Measurements from ENCODE around the gene FAM193A.
"Not testable (repeated sequence)": the region's sequence is repeated elsewhere in the genome, so short reads cannot be mapped to it uniquely, and the experiment has no call there.

FAM193A gene

DNA sequence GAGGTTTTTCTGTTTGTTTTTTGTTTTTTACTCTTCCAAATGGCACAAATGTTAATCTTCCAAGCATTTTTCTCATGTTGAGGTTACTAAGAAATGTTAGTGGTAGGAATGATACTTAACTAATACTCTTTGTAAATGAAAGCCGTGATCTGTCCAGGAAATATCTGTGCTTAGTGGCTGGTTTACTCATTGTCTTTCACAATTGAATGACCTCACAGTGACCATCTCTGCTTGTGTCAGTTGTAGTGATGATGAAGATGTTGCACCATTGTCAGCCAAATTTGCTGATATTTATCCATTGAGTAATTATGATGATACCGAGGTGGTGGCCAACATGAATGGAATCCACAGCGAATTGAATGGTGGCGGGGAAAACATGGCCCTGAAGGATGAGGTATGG, 126.2 kb downstream of the FAM193A start:
- no peak for DNase-seq

DNA sequence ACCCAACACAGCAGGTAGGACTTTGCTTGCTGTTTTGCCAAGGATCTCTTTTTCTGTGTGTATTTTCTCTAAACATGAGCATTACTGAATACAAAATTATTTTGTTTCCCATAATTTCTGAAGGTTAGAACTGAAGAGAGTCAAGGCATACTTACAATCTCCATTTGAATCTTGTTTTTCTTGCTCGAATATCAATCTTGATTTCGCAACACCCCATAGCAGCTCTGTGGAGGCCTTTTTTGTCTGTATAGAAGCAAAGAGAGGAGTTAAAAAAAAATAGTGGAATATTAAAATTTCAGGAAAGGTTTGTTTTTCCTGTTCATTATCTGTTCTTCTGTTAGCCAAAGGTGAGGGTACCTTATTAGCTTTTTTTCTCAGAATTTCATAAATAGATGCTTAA, 126.8 kb downstream of the FAM193A start:
- DNase-seq = no peak

DNA sequence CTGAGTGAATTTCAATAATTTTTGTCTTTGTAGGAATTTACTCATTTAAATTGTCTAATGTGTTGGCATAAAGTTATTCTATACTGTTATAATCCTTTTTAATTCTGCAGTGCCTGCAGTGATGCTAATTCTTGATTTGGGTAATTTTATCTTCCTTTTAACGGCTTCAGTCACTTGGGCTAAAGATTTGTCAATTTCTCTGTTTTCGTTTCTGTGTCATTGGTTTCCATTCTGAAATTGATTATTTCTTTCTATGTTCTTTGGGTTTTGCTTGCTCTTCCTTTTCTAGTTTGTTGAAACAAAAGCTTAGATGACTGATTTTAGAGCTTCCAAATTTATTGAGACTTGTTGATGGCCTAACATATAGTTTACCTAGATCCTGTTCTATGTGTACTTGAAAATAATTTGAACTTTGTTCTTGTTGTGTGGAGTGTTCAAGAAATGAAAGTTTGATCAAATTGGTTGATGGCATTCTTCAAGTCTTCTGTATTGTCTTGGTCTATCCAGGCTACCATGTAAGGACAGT, 130.3 kb downstream of the FAM193A start:
- DNase-seq = no peak

DNA sequence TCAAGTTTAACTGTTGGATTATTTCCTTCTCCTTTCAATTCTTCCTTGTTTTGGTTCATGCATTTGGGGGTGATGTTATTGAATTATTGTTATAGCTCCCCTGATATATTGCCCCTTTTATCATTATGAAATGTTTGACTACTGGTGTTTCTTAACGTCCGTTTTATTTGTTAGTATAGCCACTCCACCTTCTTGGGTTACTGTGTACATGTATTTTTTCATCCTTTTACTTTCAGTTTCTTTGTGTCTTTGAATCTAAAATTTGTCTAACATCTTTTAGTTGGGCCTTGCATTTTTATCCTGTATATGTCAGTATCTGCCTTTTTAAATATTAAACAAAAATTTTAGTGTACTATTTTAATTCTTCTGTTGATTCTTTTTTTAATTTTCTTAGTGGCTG, 131.0 kb downstream of the FAM193A start:
- no peak for DNase-seq

DNA sequence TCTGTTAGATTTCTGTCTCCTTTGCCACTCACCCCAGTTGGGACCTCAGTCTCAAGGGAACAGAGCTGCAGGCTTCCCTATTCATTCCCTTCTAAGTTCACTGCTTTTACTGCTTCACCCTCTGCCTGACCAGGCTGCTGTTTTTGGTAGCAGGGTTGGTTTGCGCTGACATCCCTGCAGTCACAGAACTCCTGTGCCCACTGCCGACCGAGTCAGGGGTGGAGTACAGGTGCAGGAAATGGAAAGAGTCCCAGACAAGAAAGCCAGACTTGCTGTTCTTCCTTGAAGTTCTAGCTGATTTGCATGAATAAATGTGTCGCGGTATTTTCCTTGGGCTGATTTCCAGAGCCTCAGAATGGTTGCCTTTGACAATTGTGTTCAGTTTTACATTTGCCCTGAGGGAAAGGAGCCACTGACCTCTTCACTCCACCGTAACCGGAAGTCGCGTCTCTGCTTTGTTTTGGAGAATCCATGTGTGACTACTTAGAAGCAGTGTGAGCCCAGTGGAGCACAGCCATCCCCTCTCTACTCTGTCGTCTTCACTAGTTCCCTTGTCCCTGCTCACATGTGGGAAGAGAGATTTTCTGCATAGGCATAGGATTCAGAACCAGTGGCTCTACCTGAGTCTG, 134.9 kb downstream of the FAM193A start:
- DNase-seq = no peak

DNA sequence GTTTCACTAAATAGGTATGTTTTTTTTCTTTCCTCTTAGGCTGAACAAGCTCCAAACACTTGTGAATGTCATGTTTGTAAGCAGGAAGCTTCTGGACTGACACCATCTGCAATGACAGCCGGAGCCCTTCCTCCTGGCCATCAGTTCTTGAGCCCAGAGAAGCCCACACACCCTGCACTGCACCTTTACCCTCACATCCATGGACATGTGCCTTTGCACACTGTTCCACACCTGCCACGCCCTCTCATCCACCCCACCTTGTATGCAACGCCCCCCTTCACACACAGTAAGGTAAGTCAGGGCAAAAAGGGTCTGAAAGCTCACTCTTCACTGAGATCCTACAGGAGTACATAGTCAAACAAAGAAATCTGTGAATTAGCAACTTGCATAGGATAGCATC, 135.6 kb downstream of the FAM193A start:
- DNase-seq = no peak

DNA sequence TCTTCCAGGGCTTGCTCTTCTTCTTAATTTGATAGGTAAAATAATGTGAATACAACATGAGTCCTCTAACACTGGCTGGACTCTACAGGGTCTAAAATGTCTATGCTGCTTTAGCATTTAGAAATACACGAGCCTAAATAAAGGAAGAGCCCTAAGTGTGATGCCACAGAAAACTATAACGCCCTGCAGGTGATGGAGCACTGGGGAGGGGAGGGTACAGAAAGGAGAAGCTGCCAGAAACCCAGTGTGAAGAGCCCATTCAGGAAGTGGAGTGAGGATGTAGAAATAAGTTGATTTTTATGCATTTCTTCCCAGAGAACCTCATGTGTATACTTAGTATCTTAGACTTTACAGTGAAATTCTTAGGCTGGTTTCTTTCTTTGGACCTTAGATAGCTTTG, 136.3 kb downstream of the FAM193A start:
- DNase-seq = no peak

DNA sequence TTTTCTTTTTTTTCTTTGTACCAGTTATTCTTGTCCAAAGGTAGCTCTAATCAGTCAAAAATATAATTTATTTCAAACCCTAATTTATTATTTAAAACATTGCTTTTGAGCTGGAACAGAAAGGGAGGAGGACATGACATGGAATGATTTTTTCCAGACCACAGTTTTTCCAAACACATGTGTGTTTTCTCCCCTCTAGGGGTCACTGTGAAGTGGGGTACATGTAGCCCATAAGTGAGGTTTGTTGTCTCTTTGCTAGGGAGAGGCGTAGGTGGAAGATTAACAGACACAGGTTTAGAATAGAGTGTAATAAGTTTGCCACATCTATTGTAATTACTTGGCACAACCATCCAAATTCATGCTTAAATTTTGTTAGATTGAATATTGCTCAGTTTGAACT, 136.7 kb downstream of the FAM193A start:
- no peak for DNase-seq

DNA sequence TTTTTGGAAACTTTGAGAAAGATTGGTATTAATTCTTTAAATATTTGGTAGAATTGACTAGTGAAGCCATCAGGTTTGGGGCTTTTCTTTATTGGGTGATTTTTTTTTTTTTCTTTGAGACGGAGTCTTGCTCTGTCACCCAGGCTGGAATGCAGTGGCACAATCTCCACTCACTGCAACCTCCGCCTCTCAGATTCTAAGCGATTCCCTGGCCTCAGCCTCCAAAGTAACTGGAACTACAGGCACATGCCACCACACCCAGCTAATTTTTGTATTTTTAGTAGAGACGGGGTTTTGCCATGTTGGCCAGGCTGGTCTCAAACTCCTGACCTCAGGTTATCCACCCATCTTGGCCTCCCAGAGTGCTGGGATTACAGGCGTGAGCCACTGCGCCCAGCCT, 143.3 kb downstream of the FAM193A start:
- not testable (repeated sequence) for DNase-seq

DNA sequence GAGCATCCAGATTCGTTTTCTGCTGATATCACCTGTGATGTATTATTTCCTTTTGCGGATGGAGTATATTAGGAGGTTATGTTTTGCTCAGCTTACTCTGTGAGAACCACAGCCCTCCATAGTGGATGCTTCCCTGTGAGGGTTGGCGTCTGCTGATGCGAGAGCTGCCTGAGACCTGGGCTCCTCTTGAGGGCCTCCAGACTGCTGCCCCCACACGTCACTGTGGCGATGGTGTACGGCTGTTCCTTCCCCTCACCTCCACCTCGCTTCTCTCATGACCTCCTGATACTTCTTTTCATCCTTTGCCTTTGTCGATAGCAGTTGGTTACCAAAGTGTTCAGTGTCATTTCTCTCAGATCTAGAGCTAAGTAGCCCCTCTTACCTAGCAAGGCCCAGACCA, 148.0 kb downstream of the FAM193A start:
- DNase-seq = no peak

DNA sequence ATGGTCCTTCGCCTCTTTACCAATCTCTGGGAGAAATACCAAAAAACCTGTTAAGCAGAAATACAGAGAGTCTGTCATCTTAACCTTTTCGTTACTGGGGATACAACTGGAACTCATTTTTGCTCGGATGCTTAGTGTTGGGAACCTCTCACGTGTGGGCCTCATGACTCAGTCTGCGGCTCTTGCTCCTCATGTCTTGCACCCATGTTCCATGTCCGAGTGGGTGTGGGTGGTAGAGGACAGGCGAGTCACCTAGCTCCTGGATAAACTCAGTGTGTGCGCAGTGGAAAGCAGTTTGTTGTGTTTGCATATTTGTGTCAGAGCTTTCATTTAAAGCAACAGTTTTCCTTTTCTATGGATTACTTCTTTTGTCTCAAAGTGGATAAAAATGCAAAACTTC, 149.1 kb downstream of the FAM193A start:
- DNase-seq = no peak

DNA sequence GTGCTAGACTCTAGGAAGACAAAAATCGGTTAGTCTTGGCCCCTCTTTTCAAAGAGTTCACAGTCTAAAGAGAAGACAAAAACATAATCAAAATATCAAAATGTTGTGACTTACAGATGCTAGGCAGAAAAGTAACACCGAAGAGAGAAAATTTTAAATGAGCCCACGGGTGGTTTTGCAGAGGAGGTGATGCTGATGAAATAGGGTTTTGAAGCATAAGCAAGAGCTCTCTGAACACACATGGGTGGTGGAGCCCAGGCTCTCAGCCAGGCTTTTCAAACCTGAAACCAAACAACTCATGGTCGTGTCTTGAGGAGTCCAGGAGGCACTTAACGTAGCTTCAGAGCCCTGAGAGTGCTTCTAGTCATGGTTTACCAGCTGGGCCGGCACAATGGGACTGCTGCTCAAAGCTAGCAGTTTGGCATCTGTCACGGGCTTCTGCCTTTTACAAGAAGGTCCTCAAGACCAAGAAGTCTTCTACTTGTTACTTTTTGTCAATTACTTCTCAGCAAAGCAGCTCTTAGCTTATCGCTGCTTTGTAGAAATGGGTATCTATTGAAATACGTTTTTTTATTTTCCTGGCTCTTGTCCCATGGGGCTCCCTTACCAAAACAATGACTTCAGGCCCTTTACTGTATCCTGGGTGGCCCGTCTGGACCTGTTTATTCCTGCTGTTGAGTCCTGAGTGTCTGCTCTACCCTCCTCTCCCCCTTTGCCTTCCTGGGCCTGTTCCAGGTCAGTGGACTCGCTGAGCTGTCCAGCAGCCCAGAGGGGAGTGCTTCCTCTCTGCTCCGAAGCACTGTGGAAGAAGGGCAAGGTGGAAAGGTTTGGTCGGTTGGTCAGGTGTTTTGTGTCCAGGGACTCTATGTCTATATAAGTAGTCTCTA, 150.2 kb downstream of the FAM193A start:
- DNase-seq = no peak

DNA sequence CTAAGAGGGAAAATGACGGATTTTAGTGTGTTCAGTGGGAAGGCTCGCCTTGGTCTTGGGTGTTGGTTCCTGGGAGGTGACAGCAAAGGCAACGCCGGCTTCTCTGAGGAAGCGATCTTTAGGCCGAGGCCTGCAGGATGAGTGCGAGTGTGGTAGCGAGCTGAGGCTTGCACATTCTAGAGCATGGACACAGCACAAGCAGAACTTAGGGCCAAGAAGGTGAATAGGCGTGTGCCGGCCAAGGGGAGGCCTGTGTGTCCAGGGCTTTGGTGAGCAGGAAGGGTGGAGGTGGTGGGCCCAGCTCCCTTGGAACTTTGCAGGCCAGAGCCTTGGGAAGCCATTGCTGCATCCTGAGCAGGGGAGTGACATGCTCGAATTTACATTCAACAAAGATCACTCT, 151.8 kb downstream of the FAM193A start:
- no peak for DNase-seq

DNA sequence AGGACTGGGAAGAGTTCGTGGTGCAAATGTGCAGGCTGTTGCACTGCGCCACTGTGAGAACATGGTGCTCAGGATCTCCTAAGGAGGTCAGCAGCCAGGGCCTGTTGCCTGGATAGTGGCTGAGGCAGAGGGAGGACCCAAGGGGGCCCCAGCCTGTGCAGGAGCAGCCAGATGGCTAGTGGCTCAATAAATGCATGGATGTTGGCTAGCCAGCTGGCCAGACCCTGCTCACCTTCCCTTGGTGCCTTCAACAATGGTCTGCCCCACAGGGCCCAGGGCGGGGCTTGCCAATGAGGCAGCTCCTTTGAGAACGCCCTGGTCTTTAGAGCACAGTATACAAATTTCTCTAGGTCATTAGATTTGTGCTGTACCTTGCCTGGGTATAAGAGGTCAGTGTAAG, 152.2 kb downstream of the FAM193A start:
- no peak for DNase-seq

DNA sequence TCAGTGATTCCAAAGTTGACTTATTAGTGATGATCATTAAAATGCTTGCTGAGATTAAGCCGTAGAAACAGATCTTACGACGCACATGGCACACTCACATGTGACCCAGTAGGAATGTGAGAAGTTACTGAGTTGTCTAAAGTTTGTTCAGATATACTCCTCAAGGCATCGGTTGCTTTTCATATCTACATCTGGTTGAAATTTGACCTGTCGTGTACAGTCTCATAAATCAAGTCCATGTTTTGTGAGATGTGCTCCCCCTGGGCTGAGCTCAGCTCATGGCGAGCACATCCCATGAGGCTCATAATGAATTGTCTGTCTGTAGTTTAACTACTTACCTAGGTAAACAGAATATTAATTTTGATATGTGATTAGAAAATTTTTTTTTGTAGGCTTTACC, 152.7 kb downstream of the FAM193A start:
- DNase-seq = no peak

DNA sequence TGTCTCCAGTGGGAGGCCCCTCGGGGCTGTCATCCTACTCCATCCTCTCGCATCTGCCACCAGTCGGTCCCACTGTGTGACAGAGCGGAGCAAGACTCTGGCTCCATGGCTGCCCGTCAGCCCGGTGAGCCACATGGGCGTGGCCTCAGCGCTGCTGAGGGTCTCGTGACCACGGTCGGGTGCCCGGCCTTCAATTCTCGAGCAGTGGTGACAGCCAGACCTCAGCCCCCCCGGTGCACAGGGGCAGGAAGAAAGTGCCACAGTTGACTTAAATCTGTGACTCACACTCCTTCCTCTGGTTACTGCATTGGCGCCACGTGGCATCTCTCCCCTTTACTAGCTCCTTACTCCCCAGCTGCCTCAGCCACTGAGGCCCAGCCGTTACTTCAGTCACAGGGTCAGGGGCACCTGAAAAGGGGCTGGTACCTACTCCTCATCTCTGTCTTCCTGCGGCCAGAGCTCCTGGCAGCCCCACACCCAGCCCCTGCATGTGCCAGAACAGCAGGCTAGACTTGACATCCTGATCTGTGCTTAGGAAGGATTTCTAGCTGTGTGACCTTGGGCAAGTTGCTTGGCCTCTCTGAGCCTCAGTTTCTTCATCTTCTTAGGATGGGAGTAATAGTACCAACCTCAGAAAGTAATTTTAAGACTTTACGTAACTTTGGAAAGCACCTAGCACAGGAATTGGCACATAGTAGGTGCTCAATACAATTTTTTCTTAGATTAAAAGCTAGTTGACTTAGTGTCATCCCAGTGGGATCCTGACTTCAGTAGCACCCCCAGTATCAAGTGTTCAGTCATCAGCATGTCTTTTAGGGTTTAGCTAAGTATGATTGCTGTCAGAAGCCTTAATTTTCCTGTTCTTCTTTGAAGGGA, 153.6 kb downstream of the FAM193A start:
- DNase-seq = no peak

DNA sequence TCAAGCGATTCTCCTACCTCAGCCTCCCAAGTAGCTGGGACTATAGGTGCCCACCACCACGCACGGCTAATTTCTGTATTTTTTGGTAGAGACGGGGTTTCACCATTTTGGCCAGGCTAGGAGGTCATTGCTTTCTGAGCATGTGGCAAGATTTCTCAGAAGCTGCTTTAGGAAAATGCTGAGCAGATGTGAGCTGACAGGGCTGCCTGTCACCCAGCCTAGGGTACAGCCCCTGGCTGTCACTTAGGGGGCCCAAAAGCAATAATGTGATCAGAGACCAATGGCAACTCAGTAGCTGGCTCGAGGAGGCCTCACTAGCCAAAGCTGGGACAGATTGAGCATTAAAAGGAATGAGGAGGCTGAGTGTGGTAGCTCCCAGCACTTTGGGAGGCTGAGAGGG, 154.9 kb downstream of the FAM193A start:
- DNase-seq = no peak

DNA sequence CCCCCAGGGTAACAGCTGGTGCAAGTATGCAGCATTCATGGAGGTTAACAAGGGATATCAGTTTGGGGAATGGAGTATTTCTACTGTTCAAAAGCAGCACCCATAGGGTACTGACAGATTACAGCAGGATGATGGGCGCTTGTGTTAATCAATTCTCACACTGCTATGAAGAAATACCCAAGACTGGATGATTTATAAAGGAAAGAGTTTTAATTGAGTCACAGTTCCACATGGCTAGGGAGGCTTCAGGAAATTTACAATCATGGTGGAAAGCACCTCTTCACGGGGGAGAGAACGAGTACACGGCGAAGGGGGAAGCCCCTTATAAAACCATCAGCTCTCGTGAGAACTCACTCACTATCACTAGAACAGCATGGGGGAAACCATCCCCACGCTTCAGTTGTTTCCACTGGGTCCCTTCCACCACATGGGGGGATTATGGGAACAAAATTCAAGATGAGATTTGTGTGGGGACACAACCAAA, 155.5 kb downstream of the FAM193A start:
- no peak for DNase-seq

DNA sequence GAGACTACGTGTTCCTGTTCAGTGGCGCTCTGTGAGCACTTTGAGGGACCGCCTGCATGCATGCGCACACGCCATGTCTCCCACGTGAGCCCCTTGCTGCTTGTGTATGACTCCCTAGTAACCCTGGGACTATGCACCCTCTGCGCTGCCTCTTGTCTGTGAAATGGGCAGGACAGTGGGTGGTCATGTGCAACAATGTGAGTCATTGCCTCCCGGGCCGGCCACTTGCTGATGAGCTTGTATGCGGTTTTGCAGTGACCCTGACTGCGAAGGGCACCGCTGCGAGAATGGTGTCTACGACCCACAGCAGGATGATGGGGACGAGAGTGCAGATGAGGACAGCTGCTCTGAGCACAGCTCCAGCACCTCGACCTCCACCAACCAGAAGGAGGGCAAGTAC, 158.2 kb downstream of the FAM193A start:
- no peak for DNase-seq

DNA sequence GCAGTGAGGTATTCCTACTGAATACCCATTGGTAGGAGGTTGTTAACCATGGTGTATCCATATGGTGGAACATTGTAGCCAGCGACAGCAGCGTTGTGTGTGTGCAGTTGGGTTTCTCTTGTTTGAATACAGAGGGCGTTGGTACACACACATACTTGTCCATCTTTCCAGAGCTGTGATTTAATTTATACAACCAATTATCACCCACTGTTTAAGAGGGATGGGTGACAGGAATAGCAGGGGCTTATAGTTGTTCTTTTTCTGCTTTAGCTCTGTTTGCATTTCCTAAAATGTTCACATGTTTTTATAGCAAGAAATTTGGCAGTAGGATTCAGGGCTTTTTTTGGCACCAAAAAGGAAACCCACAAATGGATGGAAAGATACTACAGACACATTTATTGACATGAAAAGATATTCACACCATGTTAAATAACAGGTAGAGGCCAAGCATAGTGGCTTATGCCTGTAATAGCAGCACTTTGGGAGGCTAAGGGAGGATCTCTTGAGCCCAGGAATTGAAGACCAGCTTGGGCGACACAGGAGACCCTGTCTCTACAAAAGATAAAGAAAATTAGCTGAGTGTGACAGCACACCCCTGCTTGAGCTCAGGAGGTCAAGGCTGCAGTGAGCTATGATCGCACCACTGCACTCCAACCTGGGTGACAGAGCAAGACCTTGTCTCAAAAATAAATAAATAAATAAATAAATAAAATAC, 159.1 kb downstream of the FAM193A start:
- DNase-seq = no peak

DNA sequence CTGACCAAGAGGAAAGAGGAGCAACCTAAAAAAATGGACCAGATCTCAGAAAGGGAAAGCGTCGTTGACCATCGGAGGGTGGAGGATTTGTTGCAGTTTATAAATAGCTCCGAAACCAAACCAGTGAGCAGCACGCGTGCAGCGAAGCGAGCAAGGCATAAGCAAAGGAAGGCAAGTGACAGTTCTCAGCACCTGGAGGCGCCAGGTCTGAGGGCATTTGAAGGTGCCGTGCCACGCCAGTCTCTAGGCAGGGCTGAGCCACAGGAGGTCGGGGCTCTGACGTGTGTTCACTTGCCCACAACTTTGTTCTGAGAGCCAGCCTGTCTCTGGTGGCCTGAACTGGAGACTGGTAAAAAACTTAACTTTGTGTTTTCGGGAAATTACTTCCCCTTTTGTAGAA, 160.0 kb downstream of the FAM193A start:
- no peak for DNase-seq

DNA sequence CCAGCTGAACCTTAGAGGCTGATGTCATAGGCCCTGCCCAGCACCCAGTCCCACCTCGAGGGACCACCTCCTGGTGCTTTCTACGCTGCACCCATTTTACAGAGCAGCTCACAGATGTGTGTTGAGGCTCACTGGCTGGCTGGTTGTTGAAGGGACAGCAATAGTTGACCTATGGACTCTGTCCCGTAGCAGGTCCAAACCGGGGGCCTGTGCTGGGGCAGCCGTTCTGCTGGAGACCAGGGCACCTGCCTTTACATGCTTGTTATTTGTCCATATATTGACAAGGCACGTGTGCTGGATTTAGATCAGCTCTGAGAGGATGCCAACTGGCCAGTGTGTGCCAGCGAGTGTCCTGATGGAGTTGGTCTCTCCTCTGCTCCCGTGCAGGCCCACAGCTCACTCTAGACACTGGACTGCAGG, 161.6 kb downstream of the FAM193A start:
- DNase-seq = no peak

DNA sequence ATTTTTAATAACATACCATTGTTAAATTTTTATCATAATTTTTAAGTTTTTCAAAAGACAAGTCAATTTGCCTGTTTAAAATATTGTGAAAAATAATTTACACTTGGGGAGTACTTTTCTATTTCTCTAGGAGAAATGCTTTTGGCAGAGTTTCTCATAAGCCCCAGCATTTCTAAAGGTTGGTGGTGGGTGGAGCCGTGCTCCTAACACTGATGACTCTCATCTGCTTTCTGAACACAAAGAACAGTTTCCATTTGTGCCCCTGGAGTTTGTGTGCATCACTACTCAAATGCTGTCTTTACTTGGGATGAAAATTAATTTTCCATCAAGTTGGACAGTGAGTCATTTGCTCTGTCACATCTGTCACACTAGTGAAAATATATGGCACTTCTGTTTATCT, 162.1 kb downstream of the FAM193A start:
- no peak for DNase-seq

Data from NCI-H748 treated with DMSO at 0.1 percent for 48 hours (cell line).